ENCODE data around the gene HAGHL.

The HAGHL gene

GRCh38 chr16:692356-693108, 34.4 kb upstream of the HAGHL start:
- no peak for DNase-seq (ENCODE audit: low read depth)
- H3K4me3 ChIP-seq (ENCODE audit: low read length): no peak overlapping the region
- TF ChIP-seq CTCF (IDR thresholded peaks at IDR 0.05; ENCODE audit: insufficient read depth, low read depth, low read length, missing control alignments): no peak

- DNase-seq (ENCODE audit: low read depth): no peak
- no peak for TF ChIP-seq CTCF (IDR thresholded peaks at IDR 0.05; ENCODE audit: insufficient read depth, low read depth, low read length, missing control alignments)
- no peak overlapping the region for H3K4me3 ChIP-seq (ENCODE audit: low read length)
These were observed 33.5 kb upstream of the HAGHL start for GRCh38 chr16:693364-693763.

- no peak for DNase-seq (ENCODE audit: low read depth)
- no peak for TF ChIP-seq CTCF (IDR thresholded peaks at IDR 0.05; ENCODE audit: insufficient read depth, low read depth, low read length, missing control alignments)
- H3K4me3 ChIP-seq (ENCODE audit: low read length): no peak overlapping the region
These were observed 33.1 kb upstream of the HAGHL start for GRCh38 chr16:693766-694165.

GRCh38 chr16:694187-694862, 32.6 kb upstream of the HAGHL start:
- no peak for TF ChIP-seq CTCF (IDR thresholded peaks at IDR 0.05; ENCODE audit: insufficient read depth, low read depth, low read length, missing control alignments)
- H3K4me3 ChIP-seq (ENCODE audit: low read length): peak overlapping the region; percentile 14

GRCh38 chr16:694863-695354, 32.0 kb upstream of the HAGHL start:
- TF ChIP-seq CTCF (IDR thresholded peaks at IDR 0.05; ENCODE audit: insufficient read depth, low read depth, low read length, missing control alignments): no peak
- peak overlapping the region; percentile 24 for H3K4me3 ChIP-seq (ENCODE audit: low read length)
- DNase-seq (ENCODE audit: low read depth): no peak

More at GRCh38 chr16:694187-694862, 32.6 kb upstream of the HAGHL start:
- DNase-seq (ENCODE audit: low read depth): no peak

- peak overlapping the region; percentile 20 for H3K4me3 ChIP-seq (ENCODE audit: low read length)
- TF ChIP-seq CTCF (IDR thresholded peaks at IDR 0.05; ENCODE audit: insufficient read depth, low read depth, low read length, missing control alignments): no peak
- DNase-seq (ENCODE audit: low read depth): peak; percentile 89
These were observed 31.4 kb upstream of the HAGHL start for GRCh38 chr16:695355-696089.
